Central memory CD8-positive, alpha-beta T cell (primary cell): Measurements from ENCODE around the gene POLR2L.

Experiments used
- ATAC-seq: fragments of 150-1000 bp; cut with Tn5 transposase; replicated peaks from 2 replicates; pipeline ENCODE4 v1.10.0; 2022; ENCODE audit warnings: mild to moderate bottlenecking, moderate FRiP score, moderate number of reproducible peaks; ENCODE audit not compliant: poor library complexity, severe bottlenecking; ENCODE audit errors: extremely low read depth
- DNase-seq, 2 donors: peaks; one replicate each; pipeline ENCODE4 v3.0.0; 2021; ENCODE audit warnings: low spot score in 2 of 2
- H3K27ac Mint-ChIP-seq: one replicate; pipeline ENCODE4 v1.8.0; 2022; ENCODE audit warnings: low read depth, mild to moderate bottlenecking, moderate library complexity, mixed read lengths
- H3K27me3 Mint-ChIP-seq: one replicate; pipeline ENCODE4 v1.8.0; 2022; ENCODE audit warnings: mixed read lengths
- H3K36me3 Mint-ChIP-seq: one replicate; pipeline ENCODE4 v1.8.0; 2022; ENCODE audit warnings: mild to moderate bottlenecking, moderate library complexity, mixed read lengths; ENCODE audit not compliant: insufficient read depth
- H3K4me1 Mint-ChIP-seq: one replicate; pipeline ENCODE4 v1.8.0; 2022; ENCODE audit warnings: mixed read lengths
- H3K4me3 Mint-ChIP-seq: one replicate; pipeline ENCODE4 v1.8.0; 2022; ENCODE audit warnings: mild to moderate bottlenecking, moderate library complexity, mixed read lengths
- H3K9me3 Mint-ChIP-seq: one replicate; pipeline ENCODE4 v1.8.0; 2022; ENCODE audit warnings: mixed read lengths

POLR2L gene

GRCh38 chr11:847876-848275, 5.5 kb upstream of the POLR2L start:
- Mint-ChIP-seq H3K9me3 (no peaks in the 10 kb centered on the region), H3K36me3 (peaks cover 6% of the 10 kb centered on the region), H3K4me3 (peak overlapping the region; percentile 56), H3K27ac (no peak overlapping the region), H3K27me3 (no peaks in the 10 kb centered on the region), H3K4me1 (peaks cover 5% of the 10 kb centered on the region)
- ATAC-seq (no peak), DNase-seq (no peak)

GRCh38 chr11:846496-847098, 4.3 kb upstream of the POLR2L start:
- DNase-seq, result no peak
- H3K27ac Mint-ChIP-seq, result no peak overlapping the region
- H3K27me3 Mint-ChIP-seq, result no peaks in the 10 kb centered on the region
- no peak for ATAC-seq
- H3K9me3 Mint-ChIP-seq, result no peaks in the 10 kb centered on the region
- H3K4me3 Mint-ChIP-seq, result no peak overlapping the region
- peaks cover 5% of the 10 kb centered on the region for H3K4me1 Mint-ChIP-seq
- H3K36me3 Mint-ChIP-seq, result peaks cover 5% of the 10 kb centered on the region

GRCh38 chr11:845872-846495, 3.7 kb upstream of the POLR2L start:
- no peaks in the 10 kb centered on the region for H3K27me3 Mint-ChIP-seq
- peaks cover 5% of the 10 kb centered on the region for H3K36me3 Mint-ChIP-seq
- no peak for ATAC-seq
- H3K4me1 Mint-ChIP-seq, result peaks cover 10% of the 10 kb centered on the region
- H3K27ac Mint-ChIP-seq, result no peak overlapping the region
- H3K4me3 Mint-ChIP-seq, result no peak overlapping the region
- no peak for DNase-seq
- H3K9me3 Mint-ChIP-seq, result no peaks in the 10 kb centered on the region

GRCh38 chr11:844693-845644, 2.6 kb upstream of the POLR2L start:
- H3K4me1 Mint-ChIP-seq, result peaks cover 16% of the 10 kb centered on the region
- peak overlapping the region; percentile 75 for H3K4me3 Mint-ChIP-seq
- DNase-seq (no peak), ATAC-seq (no peak)
- peaks cover 5% of the 10 kb centered on the region for H3K36me3 Mint-ChIP-seq
- no peaks in the 10 kb centered on the region for H3K27me3 Mint-ChIP-seq
- H3K9me3 Mint-ChIP-seq, result no peaks in the 10 kb centered on the region
- H3K27ac Mint-ChIP-seq, result no peak overlapping the region

- no peak for DNase-seq
These were observed 1.7 kb upstream of the POLR2L start for GRCh38 chr11:843818-844692.

GRCh38 chr11:843086-843734, 881 bp upstream of the POLR2L start:
- no peak for ATAC-seq
- Mint-ChIP-seq H3K9me3 (no peaks in the 10 kb centered on the region), H3K27ac (peak overlapping the region; percentile 35), H3K36me3 (peaks cover 12% of the 10 kb centered on the region), H3K27me3 (no peaks in the 10 kb centered on the region), H3K4me3 (peak overlapping the region; percentile 75), H3K4me1 (peaks cover 11% of the 10 kb centered on the region)
- no peak for DNase-seq

More at GRCh38 chr11:843818-844692, 1.7 kb upstream of the POLR2L start:
- H3K36me3 Mint-ChIP-seq, result peaks cover 9% of the 10 kb centered on the region
- peak overlapping the region; percentile 35 for H3K27ac Mint-ChIP-seq
- H3K27me3 Mint-ChIP-seq, result no peaks in the 10 kb centered on the region
- ATAC-seq, result no peak
- peak overlapping the region; percentile 75 for H3K4me3 Mint-ChIP-seq
- peaks cover 16% of the 10 kb centered on the region for H3K4me1 Mint-ChIP-seq
- no peaks in the 10 kb centered on the region for H3K9me3 Mint-ChIP-seq

GRCh38 chr11:841981-842369, 354 bp downstream of the POLR2L start:
- no peak for DNase-seq
- Mint-ChIP-seq H3K27ac (no peak overlapping the region), H3K27me3 (no peaks in the 10 kb centered on the region), H3K9me3 (no peaks in the 10 kb centered on the region), H3K4me3 (peak overlapping the region; percentile 75), H3K4me1 (peaks cover 11% of the 10 kb centered on the region), H3K36me3 (peaks cover 12% of the 10 kb centered on the region)
- peak; percentile 34 for ATAC-seq

GRCh38 chr11:839875-840617, 2.3 kb downstream of the POLR2L start:
- no peak for DNase-seq
- H3K27ac Mint-ChIP-seq, result no peak overlapping the region
- H3K36me3 Mint-ChIP-seq, result peaks cover 12% of the 10 kb centered on the region

GRCh38 chr11:839280-839623, 3.1 kb downstream of the POLR2L start:
- no peak overlapping the region for H3K27ac Mint-ChIP-seq
- H3K4me1 Mint-ChIP-seq, result peaks cover 11% of the 10 kb centered on the region
- no peaks in the 10 kb centered on the region for H3K27me3 Mint-ChIP-seq
- peaks cover 12% of the 10 kb centered on the region for H3K36me3 Mint-ChIP-seq
- H3K4me3 Mint-ChIP-seq, result no peak overlapping the region
- no peaks in the 10 kb centered on the region for H3K9me3 Mint-ChIP-seq
- ATAC-seq (no peak), DNase-seq (no peak)

More at GRCh38 chr11:839875-840617, 2.3 kb downstream of the POLR2L start:
- no peaks in the 10 kb centered on the region for H3K27me3 Mint-ChIP-seq
- H3K4me1 Mint-ChIP-seq, result peaks cover 11% of the 10 kb centered on the region
- H3K4me3 Mint-ChIP-seq, result peak overlapping the region; percentile 75
- no peaks in the 10 kb centered on the region for H3K9me3 Mint-ChIP-seq
- ATAC-seq, result no peak

- ATAC-seq (no peak), DNase-seq (no peak)
- no peak overlapping the region for H3K27ac Mint-ChIP-seq
- peaks cover 11% of the 10 kb centered on the region for H3K4me1 Mint-ChIP-seq
- H3K9me3 Mint-ChIP-seq, result no peaks in the 10 kb centered on the region
- H3K4me3 Mint-ChIP-seq, result no peak overlapping the region
- peaks cover 12% of the 10 kb centered on the region for H3K36me3 Mint-ChIP-seq
- H3K27me3 Mint-ChIP-seq, result no peaks in the 10 kb centered on the region
These were observed 3.7 kb downstream of the POLR2L start for GRCh38 chr11:838441-839279.

GRCh38 chr11:837990-838307, 4.4 kb downstream of the POLR2L start:
- no peak overlapping the region for H3K4me3 Mint-ChIP-seq
- H3K27me3 Mint-ChIP-seq, result no peaks in the 10 kb centered on the region
- peaks cover 10% of the 10 kb centered on the region for H3K36me3 Mint-ChIP-seq
- H3K9me3 Mint-ChIP-seq, result no peaks in the 10 kb centered on the region
- ATAC-seq (no peak), DNase-seq (no peak)
- H3K27ac Mint-ChIP-seq, result no peak overlapping the region
- H3K4me1 Mint-ChIP-seq, result peaks cover 11% of the 10 kb centered on the region
